Panc1 (cell line): ENCODE data around the gene HTT. TPM values are rescaled to one million over a fixed set of nuclear protein-coding genes. Genes with fewer than 3 reads are reported as not detected.

Source experiments
- ATAC-seq: fragments of 200-7000 bp; cut with Tn5 transposase; 2 replicates; pipeline ENCODE4 v1.9.1; 2020; ENCODE audit warnings: mild to moderate bottlenecking, moderate library complexity
- BruUV-seq: library from RNA; stranded (reverse); fragments of 400-500 nt; replicated peaks from 2 replicates; lab custom pipeline; 2021; lab: Mats Ljungman, UMichigan
- CTCF ChIA-PET: fragments of 300-600 bp; sonication (Branson Sonifier 250); formaldehyde crosslinking; loops from one replicate; lab custom pipeline; 2022; ENCODE audit warnings: antibody characterized with exemption; lab: Charles Lee
- POLR2A ChIA-PET: fragments of 300-600 bp; sonication (Branson Sonifier 250); formaldehyde crosslinking; loops from one replicate; lab custom pipeline; 2022; ENCODE audit warnings: antibody characterized with exemption; lab: Charles Lee
- DNase-seq: peaks from one replicate; pipeline ENCODE4 v3.0.0-alpha.2; 2010; ENCODE audit warnings: low read depth, low spot score
- H3K27ac ChIP-seq: 2 replicates; pipeline ENCODE4 v1.5.1; 2011; ENCODE audit warnings: mild to moderate bottlenecking, low read length, inconsistent platforms
- H3K27me3 ChIP-seq: fragments of 200-500 bp; sonication (Bioruptor generic); 2 replicates; pipeline ENCODE4 v1.6.0; 2014; ENCODE audit warnings: low read length, inconsistent platforms; ENCODE audit not compliant: control insufficient read depth, insufficient read depth
- H3K36me3 ChIP-seq: fragments of 200-500 bp; sonication (Bioruptor generic); 2 replicates; pipeline ENCODE4 v1.5.1; 2014; ENCODE audit warnings: inconsistent platforms, mild to moderate bottlenecking, low read length, moderate library complexity; ENCODE audit not compliant: control insufficient read depth, insufficient read depth
- H3K4me1 ChIP-seq: 2 replicates; pipeline ENCODE4 v1.5.1; 2011; ENCODE audit warnings: inconsistent platforms, mild to moderate bottlenecking, low read length, moderate library complexity; ENCODE audit not compliant: control insufficient read depth, insufficient read depth
- H3K4me3 ChIP-seq, 2 experiments: 2 replicates each; pipeline ENCODE4 v1.5.1; 2011 to 2012; ENCODE audit warnings: low read depth in 2 of 2, low read length in 2 of 2, mild to moderate bottlenecking in 2 of 2, inconsistent platforms in 1 of 2, moderate library complexity in 1 of 2
- H3K9me3 ChIP-seq: fragments of 200-500 bp; sonication (Bioruptor generic); 2 replicates; pipeline ENCODE4 v1.5.1; 2014; ENCODE audit warnings: low read depth, mild to moderate bottlenecking, inconsistent platforms, low read length, moderate library complexity; ENCODE audit not compliant: control insufficient read depth, insufficient read depth
- CTCF ChIP-seq: fragments of 450-650 bp; IDR thresholded peaks from 2 replicates; pipeline ENCODE4 v1.5.1; 2017; ENCODE audit warnings: mild to moderate bottlenecking
- POLR2AphosphoS5 ChIP-seq: IDR thresholded peaks from 2 replicates; pipeline ENCODE4 v1.6.1; 2012; ENCODE audit warnings: mild to moderate bottlenecking, low read depth, low read length, moderate library complexity
- REST ChIP-seq, 2 experiments: IDR thresholded peaks; 2 replicates each; pipeline ENCODE4 v1.6.1; 2011 to 2012; ENCODE audit warnings: low read depth in 2 of 2, control low read depth in 1 of 2, low read length in 1 of 2, mild to moderate bottlenecking in 1 of 2, moderate library complexity in 1 of 2; ENCODE audit not compliant: insufficient read depth in 1 of 2
- SIN3A ChIP-seq: IDR thresholded peaks from 2 replicates; pipeline ENCODE4 v1.6.1; 2012; ENCODE audit warnings: low read depth, mild to moderate bottlenecking, low read length, moderate library complexity, borderline replicate concordance; ENCODE audit not compliant: insufficient read depth
- TCF7L2 ChIP-seq: IDR thresholded peaks from 2 replicates; pipeline ENCODE4 v1.6.1; 2011; ENCODE audit warnings: mild to moderate bottlenecking, low read depth, low read length, inconsistent platforms
- in situ Hi-C: cut with HindIII; loops from 2 replicates; pipeline ENCODE4 v1.10.0; 2016; ENCODE audit warnings: low sequenced_read_pairs, low pct_unique_long_range_greater_than_20kb
- intact Hi-C: fragments of 100-400 bp; cut with micrococcal nuclease; formaldehyde crosslinking; loops from one replicate; pipeline ENCODE4 v1.10.0; 2022; ENCODE audit not compliant: unreplicated experiment
- total RNA-seq: library from RNA; stranded (reverse); gene quantifications from one replicate; pipeline ENCODE4 v1.2.1, GENCODE V29; 2021; ENCODE audit not compliant: unreplicated experiment

The HTT gene
- total RNA-seq, 1 experiment from 2014 or later = 24.7 TPM

- Histone ChIP-seq H3K4me3 (no peak overlapping the region), H3K27ac (no peak overlapping the region), H3K36me3 (no peaks in the 10 kb centered on the region), H3K4me1 (no peaks in the 10 kb centered on the region), H3K9me3 (no peaks in the 10 kb centered on the region), H3K27me3 (no peaks in the 10 kb centered on the region)
- TF ChIP-seq SIN3A = no peak
- no peak for TF ChIP-seq TCF7L2
- no peak for TF ChIP-seq CTCF
- TF ChIP-seq REST (IDR thresholded peaks at IDR 0.05; ENCODE audit: insufficient read depth in 1 of 2, low read depth in 2 of 2, low read length in 1 of 2) = no peak
- no peak for TF ChIP-seq POLR2AphosphoS5
- ATAC-seq (no peak), DNase-seq (no peak)
- intact Hi-C loops = no loop called here
- in situ Hi-C loops = no loop called here
- ChIA-PET POLR2A (no interaction called here), CTCF (no interaction called here)
- BruUV-seq = no TSS peak
Observed at GRCh38 chr4:3219761-3220475, 145.4 kb downstream of the HTT start.

GRCh38 chr4:3220476-3221183 lies 146.1 kb downstream of the HTT start:
- POLR2A ChIA-PET = no interaction called here
- no peak for ATAC-seq

More at GRCh38 chr4:3220476-3221183, 146.1 kb downstream of the HTT start:
- BruUV-seq = no TSS peak
- intact Hi-C loops = no loop called here
- Histone ChIP-seq H3K4me1 (no peaks in the 10 kb centered on the region), H3K4me3 (no peak overlapping the region), H3K27ac (no peak overlapping the region), H3K9me3 (no peaks in the 10 kb centered on the region), H3K27me3 (no peaks in the 10 kb centered on the region), H3K36me3 (no peaks in the 10 kb centered on the region)
- in situ Hi-C loops = no loop called here
- TF ChIP-seq REST (IDR thresholded peaks at IDR 0.05; ENCODE audit: insufficient read depth in 1 of 2, low read depth in 2 of 2, low read length in 1 of 2) (no peak), CTCF (no peak), SIN3A (no peak), POLR2AphosphoS5 (no peak), TCF7L2 (no peak)
- no peak for DNase-seq
- CTCF ChIA-PET = no interaction called here
